GM18867 (cell line): Measurements from ENCODE around the gene APBB2.

Source experiments
- ATAC-seq: cut with Tn5 transposase; IDR thresholded peaks from one replicate; pipeline ENCODE4 v1.9.1; 2021; ENCODE audit warnings: mild to moderate bottlenecking, moderate library complexity; ENCODE audit not compliant: unreplicated experiment

APBB2 gene

GRCh38 chr4:40875507-40876150 lies 338.7 kb downstream of the APBB2 start:
- no peak for ATAC-seq

- no peak for ATAC-seq
These were observed 339.4 kb downstream of the APBB2 start for GRCh38 chr4:40874901-40875300.

GRCh38 chr4:40874331-40874730 lies 340.0 kb downstream of the APBB2 start:
- no peak for ATAC-seq

GRCh38 chr4:40871695-40872250 lies 342.6 kb downstream of the APBB2 start:
- ATAC-seq: no peak

- no peak for ATAC-seq
These were observed 344.2 kb downstream of the APBB2 start for GRCh38 chr4:40870150-40870549.

- no peak for ATAC-seq
These were observed 348.6 kb downstream of the APBB2 start for GRCh38 chr4:40865696-40866095.

DNA sequence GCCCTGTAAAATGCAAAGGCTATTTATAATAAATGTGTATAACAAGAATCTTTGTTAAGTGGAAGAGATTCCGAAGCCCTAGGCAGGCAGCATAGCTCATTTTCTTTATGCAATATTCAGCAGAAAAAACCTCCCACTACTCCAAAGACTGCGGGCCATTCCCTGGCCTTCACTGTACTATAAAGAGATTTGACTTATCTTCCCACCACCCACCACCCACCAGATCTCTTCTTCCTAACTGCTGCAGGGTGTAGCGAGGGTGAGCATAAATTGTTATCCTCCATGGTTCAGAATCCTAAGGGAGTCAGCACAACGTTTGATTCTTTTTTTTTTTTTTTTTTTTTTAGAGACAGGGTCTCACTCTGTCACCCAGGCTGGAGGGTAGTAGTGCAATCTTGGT lies 349.8 kb downstream of the APBB2 start:
- ATAC-seq: no peak

- no peak for ATAC-seq
These were observed 355.4 kb downstream of the APBB2 start for GRCh38 chr4:40858962-40859361.

- no peak for ATAC-seq
These were observed 356.4 kb downstream of the APBB2 start for GRCh38 chr4:40857956-40858355.

DNA sequence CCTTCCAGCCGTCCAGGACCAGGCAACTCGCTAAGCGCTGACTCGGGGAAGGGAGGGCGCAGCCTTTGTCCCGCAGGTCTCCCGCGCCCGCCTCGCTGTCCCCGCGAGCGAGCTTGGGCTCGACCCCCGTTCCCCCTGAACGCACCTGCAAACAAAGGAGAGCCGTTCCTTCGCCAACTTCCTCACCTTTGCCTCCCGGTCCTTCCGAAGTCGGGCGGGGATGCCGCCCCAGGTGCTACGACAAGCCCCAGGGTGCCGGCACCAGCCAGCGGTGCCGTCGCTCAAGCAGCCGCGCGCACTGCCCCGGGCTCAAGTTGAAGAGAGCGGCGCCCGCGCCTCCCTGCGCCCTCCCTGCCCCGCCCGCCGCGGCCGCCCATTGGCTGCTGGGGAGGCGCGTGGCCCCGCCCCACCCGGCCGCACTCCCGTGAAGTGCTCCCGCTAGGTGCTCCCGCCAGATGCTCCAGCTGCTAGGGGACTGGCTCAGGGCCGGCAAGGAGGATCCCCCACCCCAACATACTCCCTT lies 357.4 kb downstream of the APBB2 start:
- ATAC-seq: peak; percentile 95

DNA sequence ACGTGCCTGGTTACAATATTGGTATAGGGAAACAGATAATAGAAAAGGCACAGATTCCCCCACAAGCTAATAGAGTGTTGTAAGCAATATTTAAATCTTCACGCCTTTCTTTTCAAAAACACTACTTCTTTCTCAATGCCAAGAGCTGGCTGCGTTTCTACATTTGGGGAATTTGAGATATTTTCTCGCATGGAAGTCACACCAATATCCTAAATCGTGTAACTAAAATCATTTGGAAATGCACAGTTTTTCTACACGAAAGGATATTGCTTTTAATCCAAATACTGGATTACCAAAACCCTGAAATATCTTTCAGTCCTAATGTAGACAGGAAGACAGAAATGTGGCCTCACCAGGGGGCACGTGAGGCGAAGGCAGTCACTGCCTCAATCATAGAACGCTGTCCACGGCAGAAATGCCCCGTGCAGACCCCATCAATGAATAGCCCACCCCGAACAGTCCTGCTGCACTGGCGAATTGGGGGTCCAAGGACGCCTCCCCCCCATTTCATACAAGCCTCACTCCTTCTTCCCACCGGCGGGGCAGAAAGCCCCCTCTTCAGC lies 358.0 kb downstream of the APBB2 start:
- no peak for ATAC-seq

GRCh38 chr4:40850496-40850895 lies 363.8 kb downstream of the APBB2 start:
- no peak for ATAC-seq

GRCh38 chr4:40848940-40849339 lies 365.4 kb downstream of the APBB2 start:
- ATAC-seq: no peak

DNA sequence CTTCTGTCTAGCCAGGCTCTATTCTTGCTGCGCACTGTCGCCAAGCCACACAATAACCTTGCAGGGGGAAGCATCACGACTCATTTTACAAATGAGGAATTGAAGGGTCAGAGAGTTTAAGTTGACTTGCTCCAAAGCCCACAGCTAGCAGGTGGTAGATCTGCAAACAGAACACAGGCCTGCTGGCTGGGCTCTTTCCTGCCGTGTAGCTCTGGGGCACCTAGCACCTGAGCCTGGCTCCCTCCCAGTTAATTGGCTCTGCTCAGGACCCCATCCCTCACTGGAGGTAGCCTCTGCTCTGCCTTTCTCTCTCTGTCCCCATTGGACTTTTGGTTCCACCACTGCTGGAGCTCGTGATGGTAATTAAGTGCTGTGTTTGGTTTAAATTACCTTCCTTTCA lies 366.1 kb downstream of the APBB2 start:
- no peak for ATAC-seq

- no peak for ATAC-seq
These were observed 367.8 kb downstream of the APBB2 start for GRCh38 chr4:40846532-40846931.

- no peak for ATAC-seq
These were observed 369.0 kb downstream of the APBB2 start for GRCh38 chr4:40845154-40845835.

DNA sequence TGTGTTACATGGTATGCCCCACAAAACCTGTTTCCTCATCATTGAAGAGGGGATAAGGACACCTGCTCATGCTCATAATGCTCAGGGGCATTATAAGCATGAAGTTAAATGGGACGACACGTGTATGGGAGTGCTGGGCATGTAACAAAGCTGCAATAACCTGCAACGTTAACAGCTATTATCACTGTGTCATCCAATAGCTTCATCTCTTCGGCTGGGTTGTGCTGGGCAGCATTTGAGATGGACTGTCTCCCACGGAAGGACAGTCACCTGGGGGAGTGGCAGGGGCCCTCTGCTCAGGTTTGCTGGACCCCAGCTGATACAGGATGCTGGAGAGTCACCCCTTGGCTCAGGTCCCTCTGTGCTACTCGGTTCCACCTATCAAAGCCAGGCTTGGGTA lies 370.1 kb downstream of the APBB2 start:
- no peak for ATAC-seq

DNA sequence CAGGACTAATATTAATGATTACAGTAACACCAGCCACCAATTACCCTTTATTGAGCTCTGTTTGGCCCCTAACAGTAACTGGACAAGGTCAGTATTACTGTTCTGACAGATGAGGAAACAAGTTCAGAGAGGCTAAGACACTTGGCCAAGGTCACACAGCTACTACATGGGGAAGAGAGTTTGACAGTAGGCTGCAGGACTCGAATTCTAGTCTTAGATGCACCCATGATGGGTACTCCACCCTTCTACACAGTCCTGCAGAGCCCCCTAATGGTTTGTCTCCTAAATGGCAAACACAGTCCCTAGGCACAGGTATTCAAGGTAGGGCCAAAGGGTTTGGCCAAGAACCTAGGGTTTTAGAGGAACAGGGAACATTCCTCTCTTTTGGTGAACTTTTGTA lies 370.6 kb downstream of the APBB2 start:
- peak; percentile 33 for ATAC-seq

GRCh38 chr4:40842725-40843423 lies 371.5 kb downstream of the APBB2 start:
- no peak for ATAC-seq

DNA sequence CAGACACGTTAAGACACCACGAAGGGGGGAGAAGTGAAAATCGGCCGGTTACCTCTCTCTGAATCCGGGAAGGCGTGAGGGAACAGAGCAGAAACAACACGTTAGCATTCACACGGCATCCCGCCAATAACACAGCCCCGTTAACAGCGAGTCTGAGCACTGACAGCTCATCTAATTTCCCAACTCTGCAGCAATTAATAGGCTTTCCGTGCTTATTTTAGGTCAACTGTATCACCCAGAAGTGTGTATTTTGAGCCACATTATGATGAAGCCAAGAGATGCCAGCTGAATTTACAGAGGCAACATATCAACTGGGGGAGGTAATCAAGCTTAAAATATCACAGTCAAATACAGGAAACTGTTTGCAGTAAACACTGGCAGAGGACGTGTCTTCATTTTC lies 372.0 kb downstream of the APBB2 start:
- no peak for ATAC-seq

- ATAC-seq: peak; percentile 76
These were observed 373.3 kb downstream of the APBB2 start for GRCh38 chr4:40840985-40841571.
